ENCODE data around the gene EIF3L.
A peak's percentile ranks its signal among the peaks of the same experiment; 100 is the strongest.
"Not testable (repeated sequence)": the region's sequence is repeated elsewhere in the genome, so short reads cannot be mapped to it uniquely, and the experiment has no call there.

EIF3L gene

DNA sequence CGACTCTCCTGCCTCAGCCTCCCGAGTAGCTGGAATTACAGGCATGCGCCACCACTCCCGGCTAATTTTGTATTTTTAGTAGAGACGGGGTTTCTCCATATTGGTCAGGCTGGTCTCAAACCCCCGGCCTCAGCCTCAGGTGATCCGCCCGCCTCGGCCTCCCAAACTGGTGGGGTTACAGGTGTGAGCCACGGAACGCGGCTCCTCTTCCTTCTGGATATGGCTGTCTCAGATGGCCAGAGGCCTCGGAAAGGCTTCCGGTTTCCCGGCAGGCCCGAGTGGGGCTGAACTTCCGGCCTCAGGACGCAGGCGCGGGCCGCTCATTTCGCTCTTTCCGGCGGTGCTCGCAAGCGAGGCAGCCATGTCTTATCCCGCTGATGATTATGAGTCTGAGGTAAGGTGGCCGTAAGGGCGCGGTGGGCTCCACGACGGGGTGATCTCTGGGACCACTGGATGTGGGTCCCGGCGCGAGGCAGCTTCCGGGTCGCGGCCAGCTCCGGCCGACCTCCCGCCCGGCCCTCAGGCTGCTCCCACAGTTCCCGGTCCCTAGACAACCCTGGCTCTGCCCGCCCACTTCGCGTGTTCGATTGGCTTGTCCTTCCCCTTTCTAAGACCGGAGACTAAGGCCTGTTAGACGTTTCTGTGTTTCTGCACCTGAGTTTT is at the start of gene EIF3L:
EIF3L (plus strand) TSS at position 331 of the 663 bp plus-strand sequence; CDS start at position 362, 31 bp downstream.
- DNase-seq: peak; percentile 80 to 81

- not testable (repeated sequence) for DNase-seq
These were observed 49.2 kb upstream of the EIF3L start for GRCh38 chr22:37799979-37800378.

GRCh38 chr22:37801946-37802309 is 47.3 kb upstream of the EIF3L start:
- DNase-seq: no peak

DNA sequence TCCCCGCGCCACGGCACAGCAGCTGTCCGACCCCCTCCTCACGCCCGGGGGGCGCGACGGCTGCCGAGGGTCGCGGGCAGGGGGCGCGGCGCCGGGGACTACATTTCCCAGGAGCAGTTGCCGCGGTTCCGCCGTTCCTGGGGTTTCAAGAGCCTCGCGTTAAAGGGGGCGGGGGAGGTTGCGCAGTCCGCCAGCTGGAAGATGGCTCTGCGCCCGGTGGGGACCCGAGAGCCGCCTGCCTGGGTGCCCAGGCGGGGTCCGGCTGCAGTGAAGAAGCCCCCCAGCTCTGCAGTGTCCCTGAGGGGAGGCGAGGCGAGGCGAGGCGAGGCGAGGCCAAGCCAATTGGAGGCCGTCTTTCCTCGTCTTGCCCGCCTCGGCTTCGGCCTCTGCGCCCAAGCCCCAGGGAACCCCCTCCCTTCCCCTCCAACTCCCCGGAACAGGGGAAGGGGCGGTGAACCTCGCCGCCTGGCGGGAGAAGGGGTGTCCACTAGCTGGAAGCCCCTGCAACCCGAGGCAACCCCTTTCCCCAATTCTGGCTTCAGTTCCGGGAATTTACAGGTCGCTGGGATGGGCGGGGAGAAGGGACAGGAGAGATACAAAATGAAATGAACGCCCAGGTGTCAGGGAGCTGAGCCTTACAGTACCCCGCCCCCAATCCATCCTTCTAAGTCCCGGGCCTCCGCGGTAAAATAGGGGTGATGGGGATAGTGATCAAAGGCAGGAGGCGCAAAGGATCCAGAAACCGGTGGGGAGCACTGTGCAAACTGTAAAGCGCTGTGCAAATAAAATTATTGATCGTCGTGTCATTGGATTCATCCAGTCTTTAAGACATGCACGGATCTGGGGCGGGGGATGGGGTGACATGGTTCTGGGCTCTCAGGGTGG is 46.7 kb upstream of the EIF3L start:
- peak in 1 of 2 donors; percentile 11 for DNase-seq

GRCh38 chr22:37803195-37803638 is 46.0 kb upstream of the EIF3L start:
- DNase-seq: no peak

DNA sequence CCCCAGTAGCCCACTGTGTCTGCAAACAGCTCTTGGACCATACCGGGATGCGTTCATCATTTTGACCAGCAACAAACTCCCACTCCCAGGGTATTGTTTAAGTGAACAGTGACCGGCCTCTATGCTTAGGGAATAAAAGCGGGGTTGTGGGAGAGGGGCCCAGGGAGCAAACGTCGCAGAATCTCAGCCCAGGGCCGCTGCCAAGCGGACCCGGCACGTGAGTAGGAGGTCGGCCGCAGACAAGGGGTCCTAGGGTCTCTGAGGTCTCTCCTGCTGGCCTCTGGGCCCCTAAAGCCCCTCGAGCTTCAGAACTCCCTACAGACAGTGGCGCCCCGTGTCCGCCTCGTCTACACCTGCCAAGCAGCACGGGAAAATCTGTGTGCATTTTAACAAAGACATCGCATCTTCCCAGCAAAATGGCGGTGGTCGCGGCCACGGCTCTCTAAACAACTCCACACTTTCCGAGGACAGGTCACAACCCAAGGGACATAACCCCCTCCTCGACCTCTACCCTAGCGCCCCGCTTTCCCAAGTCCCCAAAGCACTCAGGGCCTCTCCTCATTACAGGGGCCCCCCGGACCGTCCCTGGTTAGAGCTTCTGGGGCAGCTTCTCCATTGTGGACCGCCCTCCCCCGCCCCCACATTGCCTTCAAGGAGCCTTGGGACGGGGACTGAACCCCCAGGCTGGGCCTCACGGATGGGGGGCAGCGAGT is 45.4 kb upstream of the EIF3L start:
- no peak for DNase-seq

- DNase-seq: no peak
These were observed 44.8 kb upstream of the EIF3L start for GRCh38 chr22:37804352-37804880.

DNA sequence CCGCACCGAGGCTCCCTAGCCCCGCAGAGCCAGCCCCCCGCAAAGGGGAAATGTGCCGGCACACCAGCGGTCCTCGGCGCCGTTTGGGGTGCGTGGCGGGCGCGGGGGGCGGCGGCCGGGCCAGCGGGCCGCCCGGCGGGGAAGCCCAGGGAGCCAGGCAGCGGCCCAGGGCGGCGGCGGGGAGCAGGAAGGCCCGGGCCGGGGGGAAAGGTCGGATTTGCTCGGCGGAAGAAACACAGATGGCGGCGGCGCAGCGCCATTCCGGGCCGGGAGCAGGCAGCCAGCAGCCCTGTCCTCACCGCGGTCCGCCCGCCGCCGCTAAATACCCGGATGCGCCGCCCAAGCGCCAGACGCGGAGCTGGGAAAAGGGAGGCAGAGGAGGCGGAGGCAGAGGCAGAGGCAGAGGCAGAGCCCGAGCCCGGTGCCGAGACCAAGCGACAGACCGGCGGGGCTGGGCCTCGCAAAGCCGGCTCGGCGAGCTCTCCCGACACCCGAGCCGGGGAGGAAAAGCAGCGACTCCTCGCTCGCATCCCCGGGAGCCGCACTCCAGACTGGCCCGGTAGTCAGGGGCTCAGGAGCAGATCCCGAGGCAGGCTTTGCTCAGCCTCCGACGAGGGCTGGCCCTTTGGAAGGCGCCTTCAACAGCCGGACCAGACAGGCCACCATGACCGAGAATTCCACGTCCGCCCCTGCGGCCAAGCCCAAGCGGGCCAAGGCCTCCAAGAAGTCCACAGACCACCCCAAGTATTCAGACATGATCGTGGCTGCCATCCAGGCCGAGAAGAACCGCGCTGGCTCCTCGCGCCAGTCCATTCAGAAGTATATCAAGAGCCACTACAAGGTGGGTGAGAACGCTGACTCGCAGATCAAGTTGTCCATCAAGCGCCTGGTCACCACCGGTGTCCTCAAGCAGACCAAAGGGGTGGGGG is 44.1 kb upstream of the EIF3L start:
- DNase-seq: peak; percentile 59 to 60

- DNase-seq: no peak
These were observed 43.4 kb upstream of the EIF3L start for GRCh38 chr22:37805810-37806277.

- DNase-seq: no peak
These were observed 42.5 kb upstream of the EIF3L start for GRCh38 chr22:37806409-37807333.

GRCh38 chr22:37807410-37808293 is 41.6 kb upstream of the EIF3L start, which contains the start of gene GCAT:
GCAT (plus strand) TSS chr22:37807934; CDS start chr22:37807968, 34 bp downstream.
- DNase-seq: peak; percentile 81 to 83

- DNase-seq: no peak
These were observed 40.9 kb upstream of the EIF3L start for GRCh38 chr22:37808294-37808657.

- no peak for DNase-seq
These were observed 39.4 kb upstream of the EIF3L start for GRCh38 chr22:37809672-37810333.

DNA sequence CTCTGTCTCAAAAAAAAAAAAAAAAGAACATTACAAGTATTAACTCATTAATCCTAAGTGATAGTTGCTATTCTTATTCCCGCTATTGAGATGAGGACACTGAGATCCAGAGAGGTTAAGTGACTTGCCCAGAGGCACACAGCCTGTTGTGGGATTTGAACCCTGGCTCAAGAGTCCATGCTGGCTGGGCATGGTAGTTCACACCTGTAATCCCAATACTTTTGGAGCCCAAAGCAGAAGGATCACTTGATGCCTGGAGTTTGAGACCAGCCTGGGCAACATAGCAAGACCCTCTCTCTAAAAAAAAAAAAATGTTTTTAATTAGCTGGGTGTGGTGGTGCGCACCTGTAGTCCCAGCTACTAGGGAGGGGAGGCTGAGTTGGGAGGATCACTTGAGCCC is 37.4 kb upstream of the EIF3L start:
- no peak for DNase-seq

DNA sequence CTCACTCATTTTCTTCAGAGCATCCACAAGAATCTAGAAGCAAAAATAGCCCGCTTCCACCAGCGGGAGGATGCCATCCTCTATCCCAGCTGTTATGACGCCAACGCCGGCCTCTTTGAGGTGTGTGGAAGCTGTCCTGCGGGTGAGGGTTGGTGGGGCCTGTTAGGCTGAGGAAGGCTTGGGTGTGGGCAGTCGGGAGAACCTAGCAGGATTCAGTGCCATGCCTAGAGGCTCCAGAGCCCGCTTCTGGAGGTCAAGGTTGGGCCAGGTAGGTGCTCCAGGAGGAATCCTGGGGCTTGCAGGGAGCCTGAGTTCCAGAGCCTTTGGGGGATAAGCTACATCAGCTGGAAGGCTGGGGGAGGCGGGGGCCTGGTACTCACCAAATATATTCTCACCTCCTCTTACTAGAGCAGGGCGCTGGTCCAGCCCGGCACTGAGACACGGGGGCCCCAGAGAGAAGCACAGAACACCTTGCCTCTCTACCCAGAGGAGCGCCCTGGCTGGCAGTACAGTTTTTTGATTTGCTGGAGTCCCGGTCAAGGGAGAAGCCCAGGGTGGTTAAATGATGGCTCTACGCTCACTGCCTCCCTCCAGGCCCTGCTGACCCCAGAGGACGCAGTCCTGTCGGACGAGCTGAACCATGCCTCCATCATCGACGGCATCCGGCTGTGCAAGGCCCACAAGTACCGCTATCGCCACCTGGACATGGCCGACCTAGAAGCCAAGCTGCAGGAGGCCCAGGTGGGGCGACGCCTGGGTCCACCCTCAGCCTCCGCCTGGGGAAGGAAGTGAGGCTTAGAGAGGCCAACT is 36.1 kb upstream of the EIF3L start:
- no peak for DNase-seq

- no peak for DNase-seq
These were observed 33.6 kb upstream of the EIF3L start for GRCh38 chr22:37815593-37815992.

- DNase-seq: no peak
These were observed 32.6 kb upstream of the EIF3L start for GRCh38 chr22:37816543-37817180.
